Common myeloid progenitor, CD34-positive (primary cell): ENCODE data around the gene CALM1. TPM values are rescaled to one million over a fixed set of nuclear protein-coding genes. Genes with fewer than 3 reads are reported as not detected.
A peak's percentile ranks its signal among the peaks of the same experiment; 100 is the strongest.

Experiments used
- CTCF ChIA-PET: fragments of 350-600 bp; sonication (Branson Sonifier 250); formaldehyde crosslinking; loops from one replicate; lab custom pipeline; 2021; ENCODE audit warnings: antibody characterized with exemption; lab: Charles Lee
- POLR2A ChIA-PET: fragments of 350-600 bp; sonication (Branson Sonifier 250); formaldehyde crosslinking; loops from one replicate; lab custom pipeline; 2021; ENCODE audit warnings: antibody characterized with exemption; lab: Charles Lee
- DNase-seq, 3 donors: peaks; one replicate each; pipeline versions ENCODE4 v3.0.0 to v3.0.0-alpha.2; 2013
- H3K27ac ChIP-seq, 2 experiments: 1 replicate in 1 of 2; 2 replicates in 1 of 2; pipeline ENCODE4 v1.7.0; 2013; ENCODE audit warnings: inconsistent platforms in 2 of 2, low read length in 2 of 2, mild to moderate bottlenecking in 2 of 2, low read depth in 1 of 2, moderate library complexity in 1 of 2; ENCODE audit not compliant: severe bottlenecking in 2 of 2, insufficient read depth in 1 of 2, poor library complexity in 1 of 2
- H3K27me3 ChIP-seq, 5 experiments: replicated peaks in 2 of 5; 1 replicate in 3 of 5; 2 replicates in 2 of 5; pipeline versions ENCODE4 v1.6.1 to v1.7.0; 2013; ENCODE audit warnings: low read length in 4 of 5, mild to moderate bottlenecking in 2 of 5, moderate library complexity in 2 of 5, inconsistent platforms in 1 of 5; ENCODE audit not compliant: insufficient read depth in 5 of 5, control insufficient read depth in 4 of 5
- H3K36me3 ChIP-seq, 4 experiments: 1 replicate in 2 of 4; 2 replicates in 2 of 4; pipeline versions ENCODE4 v1.6.1 to v1.7.0; 2013; ENCODE audit warnings: low read length in 3 of 4, control low read depth in 1 of 4, mild to moderate bottlenecking in 1 of 4; ENCODE audit not compliant: control insufficient read depth in 4 of 4, insufficient read depth in 4 of 4
- H3K4me1 ChIP-seq, 4 experiments: 1 replicate in 3 of 4; 2 replicates in 1 of 4; pipeline versions ENCODE4 v1.6.1 to v1.7.1; 2013; ENCODE audit warnings: low read length in 3 of 4, mild to moderate bottlenecking in 3 of 4, control low read depth in 1 of 4, inconsistent platforms in 1 of 4, moderate library complexity in 1 of 4; ENCODE audit not compliant: control insufficient read depth in 4 of 4, insufficient read depth in 4 of 4; ENCODE audit errors: control extremely low read depth in 1 of 4
- H3K4me3 ChIP-seq, 7 experiments: 1 replicate in 4 of 7; 2 replicates in 3 of 7; pipeline versions ENCODE4 v1.5.1 to v1.7.0; 2013; ENCODE audit warnings: mild to moderate bottlenecking in 7 of 7, low read length in 6 of 7, moderate library complexity in 6 of 7, inconsistent platforms in 2 of 7, low read depth in 2 of 7, control low read depth in 1 of 7; ENCODE audit not compliant: insufficient read depth in 4 of 7, control insufficient read depth in 1 of 7; ENCODE audit errors: extremely low read depth in 1 of 7
- H3K9me3 ChIP-seq, 5 experiments: 1 replicate in 4 of 5; 2 replicates in 1 of 5; pipeline versions ENCODE4 v1.6.1 to v1.7.1; 2013; ENCODE audit warnings: low read length in 4 of 5, mild to moderate bottlenecking in 2 of 5, inconsistent platforms in 1 of 5, low read depth in 1 of 5, moderate library complexity in 1 of 5; ENCODE audit not compliant: control insufficient read depth in 4 of 5, insufficient read depth in 2 of 5; ENCODE audit errors: control extremely low read depth in 1 of 5
- WGBS: methylation state at CpG from one replicate; pipeline ENCODE4 v1.1.5; 2013; ENCODE audit not compliant: insufficient coverage; 5-methylcytosine and 5-hydroxymethylcytosine counted together
- polyA plus RNA-seq: library from polyadenylated mRNA; unstranded; fragments of 120-200 nt; gene quantifications from one replicate; pipeline ENCODE4 v1.2.1, GENCODE V29; 2013

CALM1 gene
- 172 TPM for polyA plus RNA-seq

GRCh38 chr14:90396341-90397339 lies at the start of gene CALM1:
Gene CALM1, plus strand, starts transcription at chr14:90397029. Its CDS starts 202 bp downstream, at chr14:90397231.
- DNase-seq, result peak; percentile 96 to 98 (median 98)
- Histone ChIP-seq H3K4me1 (peaks cover 8 to 42% (median 34%) of the 10 kb centered on the region in 4 experiments), H3K27me3 (no peaks in the 10 kb centered on the region), H3K4me3 (peak within 1 kb of the TSS; percentile 78 to 97 (median 95)), H3K27ac (peak within 1 kb of the TSS in 1 of 2 experiments; percentile 73), H3K36me3 (peaks cover 0 to 17% (median 10%) of the 10 kb centered on the region in 4 experiments), H3K9me3 (no peaks in the 10 kb centered on the region)
- CTCF ChIA-PET, result interaction anchor here (0.8 to 1.9 kb wide), 4 partner anchors 11 to 300 kb away, joined by 3 to 6 read pairs (median 5); no protein-coding TSS in a partner anchor
- POLR2A ChIA-PET, result interaction anchor here (0.8 to 2.3 kb wide), 3 partner anchors 13 to 303 kb away, joined by 3 to 40 read pairs (median 3); no protein-coding TSS in a partner anchor
- 1% methylated on average over 77 of the region's 89 CpGs for WGBS

- DNase-seq, result no peak
- WGBS, result no CpG with 5 or more reads among the region's 2 CpGs
- Histone ChIP-seq H3K27ac (no peak overlapping the region), H3K4me3 (no peak overlapping the region), H3K9me3 (no peaks in the 10 kb centered on the region), H3K4me1 (no peaks in the 10 kb centered on the region), H3K36me3 (no peaks in the 10 kb centered on the region), H3K27me3 (no peaks in the 10 kb centered on the region)
- POLR2A ChIA-PET, result no interaction called here
- CTCF ChIA-PET, result no interaction called here
Observed at GRCh38 chr14:90348270-90348669, 48.6 kb upstream of the CALM1 start.

- DNase-seq, result no peak
Observed at GRCh38 chr14:90349739-90350138, 47.1 kb upstream of the CALM1 start.

GRCh38 chr14:90354551-90355298 lies 42.1 kb upstream of the CALM1 start:
- CTCF ChIA-PET, result no interaction called here
- Histone ChIP-seq H3K27ac (no peak overlapping the region), H3K9me3 (no peaks in the 10 kb centered on the region), H3K27me3 (no peaks in the 10 kb centered on the region), H3K4me1 (no peaks in the 10 kb centered on the region), H3K4me3 (no peak overlapping the region), H3K36me3 (no peaks in the 10 kb centered on the region)
- POLR2A ChIA-PET, result no interaction called here
- 88% methylated on average over 15 of the region's 16 CpGs for WGBS
- DNase-seq, result no peak

More at GRCh38 chr14:90349739-90350138, 47.1 kb upstream of the CALM1 start:
- POLR2A ChIA-PET, result no interaction called here
- Histone ChIP-seq H3K4me3 (no peak overlapping the region), H3K4me1 (no peaks in the 10 kb centered on the region), H3K27me3 (no peaks in the 10 kb centered on the region), H3K27ac (no peak overlapping the region), H3K36me3 (no peaks in the 10 kb centered on the region), H3K9me3 (no peaks in the 10 kb centered on the region)
- 74% methylated on average over 4 of the region's 4 CpGs for WGBS
- CTCF ChIA-PET, result interaction anchor here (0.9 to 1.6 kb wide), 2 partner anchors 9 to 12 kb away, joined by 4 to 5 read pairs; no protein-coding TSS in a partner anchor

- CTCF ChIA-PET, result no interaction called here
- Histone ChIP-seq H3K27ac (no peak overlapping the region), H3K4me3 (no peak overlapping the region), H3K27me3 (no peaks in the 10 kb centered on the region), H3K36me3 (no peaks in the 10 kb centered on the region), H3K4me1 (no peaks in the 10 kb centered on the region), H3K9me3 (no peaks in the 10 kb centered on the region)
- no peak for DNase-seq
- WGBS, result 94% methylated on average over 4 of the region's 8 CpGs
- POLR2A ChIA-PET, result no interaction called here
Observed at GRCh38 chr14:90355540-90356518, 41.0 kb upstream of the CALM1 start.

- no peaks in the 10 kb centered on the region for H3K36me3 ChIP-seq
- POLR2A ChIA-PET, result no interaction called here
- H3K4me3 ChIP-seq, result no peak overlapping the region
- H3K27me3 ChIP-seq, result no peaks in the 10 kb centered on the region
- H3K27ac ChIP-seq, result no peak overlapping the region
- no peak for DNase-seq
- no peaks in the 10 kb centered on the region for H3K9me3 ChIP-seq
- CTCF ChIA-PET, result no interaction called here
- 100% methylated on average over 1 of the region's 1 CpG for WGBS
- H3K4me1 ChIP-seq, result no peaks in the 10 kb centered on the region
Observed at GRCh38 chr14:90356925-90357324, 39.9 kb upstream of the CALM1 start.
